MCF 10A (cell line): Measurements from ENCODE around the gene LIME1. TPM values are rescaled to one million over a fixed set of nuclear protein-coding genes. Genes with fewer than 3 reads are reported as not detected.
A peak's percentile ranks its signal among the peaks of the same experiment; 100 is the strongest.

Source experiments
- BruUV-seq: library from RNA; stranded (reverse); fragments of 400-500 nt; replicated peaks from 2 replicates; lab custom pipeline; 2021; lab: Mats Ljungman, UMichigan
- CTCF ChIA-PET: fragments of 300-600 bp; sonication (Branson Sonifier 250); formaldehyde crosslinking; extraction: SDS; loops from one replicate; lab custom pipeline; 2021; ENCODE audit warnings: antibody characterized with exemption, inconsistent platforms; lab: Yijun Ruan, JAX
- POLR2A ChIA-PET: fragments of 300-600, 350-650 bp; sonication (Branson Sonifier 250); formaldehyde crosslinking; extraction: SDS; loops from one replicate; lab custom pipeline; 2020; ENCODE audit warnings: antibody characterized with exemption, inconsistent platforms; lab: Yijun Ruan, JAX
- DNase-seq: peaks from one replicate; pipeline ENCODE4 v3.0.0-alpha.2; 2018; ENCODE audit not compliant: unreplicated experiment
- H3K27ac Mint-ChIP-seq: one replicate; pipeline ENCODE4 v1.8.0; 2022; ENCODE audit warnings: mild to moderate bottlenecking, low read depth, mixed read lengths; ENCODE audit not compliant: unreplicated experiment
- H3K27me3 Mint-ChIP-seq: one replicate; pipeline ENCODE4 v1.8.0; 2022; ENCODE audit warnings: mixed read lengths; ENCODE audit not compliant: insufficient read depth, unreplicated experiment
- H3K36me3 Mint-ChIP-seq: one replicate; pipeline ENCODE4 v1.8.0; 2022; ENCODE audit warnings: mild to moderate bottlenecking, moderate library complexity, mixed read lengths; ENCODE audit not compliant: insufficient read depth, unreplicated experiment
- H3K4me1 Mint-ChIP-seq: one replicate; pipeline ENCODE4 v1.8.0; 2022; ENCODE audit warnings: mixed read lengths; ENCODE audit not compliant: insufficient read depth, unreplicated experiment
- H3K4me3 Mint-ChIP-seq: one replicate; pipeline ENCODE4 v1.8.0; 2022; ENCODE audit warnings: mild to moderate bottlenecking, moderate library complexity, mixed read lengths; ENCODE audit not compliant: unreplicated experiment
- H3K9me3 Mint-ChIP-seq: one replicate; pipeline ENCODE4 v1.8.0; 2022; ENCODE audit warnings: mixed read lengths; ENCODE audit not compliant: unreplicated experiment
- CTCF ChIP-seq: fragments of 200-600 bp; IDR thresholded peaks from one replicate; pipeline ENCODE4 v1.8.0; 2022; ENCODE audit warnings: antibody characterized with exemption, mild to moderate bottlenecking; ENCODE audit not compliant: unreplicated experiment
- intact Hi-C: fragments of 100-400 bp; cut with micrococcal nuclease; formaldehyde crosslinking; loops from 2 replicates; pipeline ENCODE4 v1.14.1; 2022
- total RNA-seq: library from RNA; stranded (reverse); gene quantifications from 2 replicates; pipeline ENCODE4 v1.2.3, GENCODE V29; 2022

The LIME1 gene
- total RNA-seq, 1 experiment from 2014 or later, result 10.1 TPM

- DNase-seq, result no peak
- Mint-ChIP-seq H3K27me3 (no peaks in the 10 kb centered on the region), H3K4me1 (peaks cover 10% of the 10 kb centered on the region), H3K27ac (peak overlapping the region; percentile 61), H3K36me3 (peaks cover 57% of the 10 kb centered on the region), H3K9me3 (no peaks in the 10 kb centered on the region), H3K4me3 (peak overlapping the region; percentile 86)
- CTCF ChIA-PET, result interaction anchor here (0.6 to 2.7 kb wide), 8 partner anchors 8 to 267 kb away, joined by 3 to 9 read pairs (median 4); partner anchors contain the start of genes TNFRSF6B and TPD52L2
- no peak for TF ChIP-seq CTCF
- POLR2A ChIA-PET, result interaction anchor here (0.6 to 4.2 kb wide), 11 partner anchors 9 to 250 kb away, joined by 3 to 79 read pairs (median 21); partner anchors contain the start of genes GMEB2, RTEL1, SLC2A4RG and TNFRSF6B
- intact Hi-C loops, result loop anchor here (2.0 to 5.0 kb wide), 3 partner anchors 167 to 266 kb away; partner anchors contain the start of gene UCKL1
- BruUV-seq, result no TSS peak
These were observed 30.3 kb upstream of the LIME1 start for GRCh38 chr20:63706027-63706695.

GRCh38 chr20:63706852-63707557 lies 29.5 kb upstream of the LIME1 start:
- intact Hi-C loops, result loop anchor here (1.0 to 5.0 kb wide), 4 partner anchors 158 to 265 kb away; partner anchors contain the start of genes TPD52L2 and UCKL1
- Mint-ChIP-seq H3K9me3 (peaks cover 1% of the 10 kb centered on the region), H3K27ac (peak overlapping the region; percentile 61), H3K4me3 (peak overlapping the region; percentile 86), H3K4me1 (peaks cover 10% of the 10 kb centered on the region), H3K36me3 (peaks cover 64% of the 10 kb centered on the region), H3K27me3 (no peaks in the 10 kb centered on the region)
- peak; percentile 45 for TF ChIP-seq CTCF
- BruUV-seq, result TSS peak; percentile 44
- DNase-seq, result peak; percentile 58
- ChIA-PET POLR2A (interaction anchor here (0.6 to 4.2 kb wide), 34 partner anchors 10 to 355 kb away, joined by 3 to 79 read pairs (median 5); partner anchors contain the start of genes GMEB2, LIME1, PRPF6 and PTK6), CTCF (interaction anchor here (0.6 to 2.7 kb wide), 10 partner anchors 9 to 266 kb away, joined by 3 to 9 read pairs (median 4); partner anchors contain the start of genes GMEB2, LIME1 and TPD52L2)

GRCh38 chr20:63707558-63708300 lies 28.7 kb upstream of the LIME1 start, which contains the start of the genes ARFRP1 and ZGPAT:
Gene ARFRP1 (minus strand): TSS chr20:63707976. CDS start chr20:63707091, 885 bp downstream.
Gene ZGPAT (plus strand): TSS chr20:63708039. CDS start chr20:63708581, 542 bp downstream.
- peak; percentile 82 for DNase-seq
- TF ChIP-seq CTCF, result no peak
- BruUV-seq, result no TSS peak
- ChIA-PET POLR2A (interaction anchor here (0.6 to 4.2 kb wide), 42 partner anchors 10 to 412 kb away, joined by 3 to 79 read pairs (median 4); partner anchors contain the start of genes GMEB2, LIME1, PPDPF and PRPF6), CTCF (interaction anchor here (0.6 to 2.7 kb wide), 14 partner anchors 9 to 266 kb away, joined by 3 to 9 read pairs (median 4); partner anchors contain the start of genes GMEB2, LIME1 and TPD52L2)
- intact Hi-C loops, result loop anchor here (1.0 to 5.0 kb wide), 4 partner anchors 158 to 265 kb away; partner anchors contain the start of genes TPD52L2 and UCKL1
- Mint-ChIP-seq H3K4me1 (peaks cover 9% of the 10 kb centered on the region), H3K27me3 (no peaks in the 10 kb centered on the region), H3K9me3 (peaks cover 7% of the 10 kb centered on the region), H3K27ac (peak within 1 kb of the TSS; percentile 61), H3K36me3 (peaks cover 64% of the 10 kb centered on the region), H3K4me3 (peak within 1 kb of the TSS; percentile 86)
